Activated CD4-positive, alpha-beta T cell treated with anti-CD3 and anti-CD28 coated beads, Interleukin-2, amount 50 U/mL, for 16 hours (primary cell): ENCODE results near the gene EPS8.
"Not testable (repeated sequence)": the region's sequence is repeated elsewhere in the genome, so short reads cannot be mapped to it uniquely, and the experiment has no call there.

Experiments used
- DNase-seq: peaks from one replicate; pipeline ENCODE4 v3.0.0-alpha.2; 2020

Gene EPS8

GRCh38 chr12:15796493-15797141 is 7.4 kb upstream of the EPS8 start:
- DNase-seq = no peak

GRCh38 chr12:15794836-15795235 is 5.6 kb upstream of the EPS8 start:
- no peak for DNase-seq

GRCh38 chr12:15794196-15794595 is 5.0 kb upstream of the EPS8 start:
- no peak for DNase-seq

- peak; percentile 14 for DNase-seq
These were observed 662 bp downstream of the EPS8 start for GRCh38 chr12:15788233-15789219.

GRCh38 chr12:15787778-15788177 is 1.4 kb downstream of the EPS8 start:
- DNase-seq = no peak

- no peak for DNase-seq
These were observed 2.4 kb downstream of the EPS8 start for GRCh38 chr12:15786772-15787171.

GRCh38 chr12:15783288-15783687 is 5.9 kb downstream of the EPS8 start:
- no peak for DNase-seq

- no peak for DNase-seq
These were observed 6.5 kb downstream of the EPS8 start for GRCh38 chr12:15782667-15783066.

- DNase-seq = no peak
These were observed 9.3 kb downstream of the EPS8 start for GRCh38 chr12:15779925-15780324.

- no peak for DNase-seq
These were observed 11.1 kb downstream of the EPS8 start for GRCh38 chr12:15778126-15778525.

- DNase-seq = no peak
These were observed 11.7 kb downstream of the EPS8 start for GRCh38 chr12:15777355-15778012.

- no peak for DNase-seq
These were observed 12.7 kb downstream of the EPS8 start for GRCh38 chr12:15776532-15776931.

- DNase-seq = no peak
These were observed 14.4 kb downstream of the EPS8 start for GRCh38 chr12:15774819-15775218.

- DNase-seq = no peak
These were observed 16.7 kb downstream of the EPS8 start for GRCh38 chr12:15772405-15773018.

- no peak for DNase-seq
These were observed 18.6 kb downstream of the EPS8 start for GRCh38 chr12:15770581-15770980.

GRCh38 chr12:15770021-15770420 is 19.2 kb downstream of the EPS8 start:
- no peak for DNase-seq

- DNase-seq = no peak
These were observed 19.6 kb downstream of the EPS8 start for GRCh38 chr12:15769586-15769985.

- DNase-seq = no peak
These were observed 21.9 kb downstream of the EPS8 start for GRCh38 chr12:15767301-15767700.

- DNase-seq = no peak
These were observed 25.9 kb downstream of the EPS8 start for GRCh38 chr12:15763328-15763727.

- not testable (repeated sequence) for DNase-seq
These were observed 27.0 kb downstream of the EPS8 start for GRCh38 chr12:15762162-15762561.

GRCh38 chr12:15757553-15758255 is 31.5 kb downstream of the EPS8 start:
- peak; percentile 15 for DNase-seq

GRCh38 chr12:15756822-15757221 is 32.4 kb downstream of the EPS8 start:
- DNase-seq = no peak

- no peak for DNase-seq
These were observed 35.0 kb downstream of the EPS8 start for GRCh38 chr12:15754233-15754632.
